Stimulated activated effector memory CD8-positive, alpha-beta T cell treated with anti-CD3 and anti-CD28 coated beads, Interleukin-12 subunit alpha, Interleukin-12 subunit beta, amount 100 ng/mL, for 72 hours (primary cell): ENCODE measurements around the gene SH2D5.

Experiments
- ATAC-seq: fragments of 150-1000 bp; cut with Tn5 transposase; 2 replicates; pipeline ENCODE4 v1.10.0; 2021
- DNase-seq, 2 donors: peaks; one replicate each; pipeline ENCODE4 v3.0.0; 2021 to 2022; ENCODE audit warnings: low spot score in 2 of 2
- H3K27ac Mint-ChIP-seq: one replicate; pipeline ENCODE4 v1.8.0; 2022; ENCODE audit warnings: mild to moderate bottlenecking, mixed read lengths
- H3K36me3 Mint-ChIP-seq: one replicate; pipeline ENCODE4 v1.8.0; 2022; ENCODE audit warnings: mild to moderate bottlenecking, mixed read lengths
- H3K4me1 Mint-ChIP-seq: one replicate; pipeline ENCODE4 v1.8.0; 2022; ENCODE audit warnings: mixed read lengths
- H3K4me3 Mint-ChIP-seq: one replicate; pipeline ENCODE4 v1.8.0; 2022; ENCODE audit warnings: mild to moderate bottlenecking, mixed read lengths
- H3K9me3 Mint-ChIP-seq: one replicate; pipeline ENCODE4 v1.8.0; 2022; ENCODE audit warnings: mixed read lengths

Gene SH2D5

DNA sequence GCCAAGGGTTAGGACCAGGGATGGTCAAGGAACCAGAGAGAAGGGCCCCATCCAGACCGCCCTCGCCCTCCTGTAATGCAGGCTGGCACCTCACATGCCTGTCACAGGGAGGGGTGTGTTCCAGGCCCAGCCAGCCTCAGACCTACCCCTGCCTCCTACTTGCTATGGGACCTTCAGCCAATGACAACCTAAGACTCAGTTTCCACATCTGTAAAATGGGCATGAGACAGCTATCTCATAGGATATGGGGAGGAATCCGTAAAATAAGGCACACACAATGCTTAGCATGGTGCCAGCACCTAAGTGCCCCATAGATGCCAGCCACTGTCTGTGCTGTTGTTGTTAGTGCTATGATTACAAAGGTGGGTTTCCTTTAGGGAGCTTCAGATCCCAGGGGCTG, 22.6 kb downstream of the SH2D5 start:
- ATAC-seq, result peak; percentile 33
- no peak for DNase-seq
- Mint-ChIP-seq H3K4me3 (no peak overlapping the region), H3K9me3 (no peaks in the 10 kb centered on the region), H3K27ac (no peak overlapping the region), H3K4me1 (no peaks in the 10 kb centered on the region), H3K36me3 (no peaks in the 10 kb centered on the region)

GRCh38 chr1:20708891-20709290, 23.6 kb downstream of the SH2D5 start:
- DNase-seq (no peak), ATAC-seq (no peak)
- no peaks in the 10 kb centered on the region for H3K4me1 Mint-ChIP-seq
- H3K27ac Mint-ChIP-seq, result no peak overlapping the region
- H3K9me3 Mint-ChIP-seq, result no peaks in the 10 kb centered on the region
- H3K4me3 Mint-ChIP-seq, result no peak overlapping the region
- no peaks in the 10 kb centered on the region for H3K36me3 Mint-ChIP-seq

- Mint-ChIP-seq H3K4me1 (no peaks in the 10 kb centered on the region), H3K9me3 (no peaks in the 10 kb centered on the region), H3K27ac (no peak overlapping the region), H3K36me3 (no peaks in the 10 kb centered on the region), H3K4me3 (no peak overlapping the region)
- DNase-seq, result no peak
- ATAC-seq, result no peak
Observed at GRCh38 chr1:20708057-20708456, 24.4 kb downstream of the SH2D5 start.

- H3K4me1 Mint-ChIP-seq, result no peaks in the 10 kb centered on the region
- DNase-seq (no peak), ATAC-seq (no peak)
- no peaks in the 10 kb centered on the region for H3K9me3 Mint-ChIP-seq
- H3K27ac Mint-ChIP-seq, result no peak overlapping the region
- no peaks in the 10 kb centered on the region for H3K36me3 Mint-ChIP-seq
- no peak overlapping the region for H3K4me3 Mint-ChIP-seq
Observed at GRCh38 chr1:20706841-20707240, 25.7 kb downstream of the SH2D5 start.

DNA sequence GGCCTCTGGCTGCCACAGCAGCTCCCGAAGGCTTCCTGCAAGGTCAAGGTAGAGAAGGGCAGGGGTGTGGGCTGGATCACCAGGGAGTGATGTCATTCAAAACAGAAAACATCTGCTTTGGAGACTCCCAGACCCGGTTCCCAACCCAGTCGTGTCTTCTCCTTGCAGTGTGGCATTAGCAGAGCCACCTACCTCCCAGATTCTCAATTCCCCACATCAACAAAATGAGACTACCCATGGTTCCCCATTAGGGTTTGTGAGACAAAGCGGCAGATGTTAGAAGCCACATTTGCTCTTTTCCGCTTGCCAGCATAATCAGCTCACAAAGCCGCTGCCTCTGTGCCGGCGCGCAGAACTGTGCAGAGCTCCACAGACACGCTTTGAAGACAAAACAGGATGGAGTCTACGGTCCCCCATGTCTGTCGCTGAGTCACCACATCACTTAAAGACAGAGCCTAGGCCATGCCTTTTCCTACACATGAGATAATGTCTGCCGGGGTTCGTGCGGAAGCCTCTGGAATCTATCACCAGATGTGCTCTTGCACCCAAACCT, 27.2 kb downstream of the SH2D5 start:
- no peaks in the 10 kb centered on the region for H3K9me3 Mint-ChIP-seq
- no peak overlapping the region for H3K4me3 Mint-ChIP-seq
- ATAC-seq (no peak), DNase-seq (no peak)
- H3K4me1 Mint-ChIP-seq, result no peaks in the 10 kb centered on the region
- no peak overlapping the region for H3K27ac Mint-ChIP-seq
- H3K36me3 Mint-ChIP-seq, result no peaks in the 10 kb centered on the region

GRCh38 chr1:20704390-20705202, 27.9 kb downstream of the SH2D5 start:
- H3K36me3 Mint-ChIP-seq, result no peaks in the 10 kb centered on the region
- no peak for DNase-seq
- no peak overlapping the region for H3K4me3 Mint-ChIP-seq
- no peak overlapping the region for H3K27ac Mint-ChIP-seq
- H3K9me3 Mint-ChIP-seq, result no peaks in the 10 kb centered on the region
- no peaks in the 10 kb centered on the region for H3K4me1 Mint-ChIP-seq
- no peak for ATAC-seq

DNA sequence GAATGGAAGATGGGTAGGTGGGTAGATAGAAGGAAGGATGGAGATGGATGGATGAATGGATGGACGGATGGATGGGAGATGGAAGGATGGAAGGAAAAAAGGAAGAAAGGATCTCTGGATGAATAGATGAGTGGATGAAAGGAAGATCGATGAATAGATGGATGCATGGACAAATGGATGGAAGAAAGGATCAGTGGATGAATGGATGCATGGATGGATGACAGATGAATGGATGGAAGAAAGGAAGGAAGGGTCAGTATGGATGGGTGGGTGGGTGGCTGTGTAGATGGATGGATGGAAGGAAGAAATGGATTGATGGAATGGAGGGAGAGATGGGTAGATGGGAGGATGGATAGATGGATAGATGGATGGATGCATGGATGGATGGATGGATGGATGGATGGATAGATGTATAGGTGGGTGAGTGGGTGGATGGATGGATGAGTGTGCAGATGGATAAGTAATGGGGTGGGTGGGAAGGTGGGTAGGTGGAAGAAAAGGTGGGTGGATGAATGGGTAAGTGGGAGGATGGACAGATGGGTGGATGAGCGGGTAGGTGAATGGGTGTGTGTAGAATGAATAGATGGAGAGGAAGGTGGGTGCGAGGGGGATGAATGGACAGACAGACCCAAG, 29.3 kb downstream of the SH2D5 start:
- no peaks in the 10 kb centered on the region for H3K36me3 Mint-ChIP-seq
- ATAC-seq (no peak), DNase-seq (no peak)
- no peaks in the 10 kb centered on the region for H3K9me3 Mint-ChIP-seq
- H3K4me1 Mint-ChIP-seq, result no peaks in the 10 kb centered on the region
- no peak overlapping the region for H3K4me3 Mint-ChIP-seq
- no peak overlapping the region for H3K27ac Mint-ChIP-seq

- DNase-seq, result no peak
- no peak overlapping the region for H3K27ac Mint-ChIP-seq
- no peaks in the 10 kb centered on the region for H3K36me3 Mint-ChIP-seq
- H3K9me3 Mint-ChIP-seq, result no peaks in the 10 kb centered on the region
- H3K4me3 Mint-ChIP-seq, result no peak overlapping the region
- H3K4me1 Mint-ChIP-seq, result no peaks in the 10 kb centered on the region
- ATAC-seq, result no peak
Observed at GRCh38 chr1:20702416-20702815, 30.1 kb downstream of the SH2D5 start.

DNA sequence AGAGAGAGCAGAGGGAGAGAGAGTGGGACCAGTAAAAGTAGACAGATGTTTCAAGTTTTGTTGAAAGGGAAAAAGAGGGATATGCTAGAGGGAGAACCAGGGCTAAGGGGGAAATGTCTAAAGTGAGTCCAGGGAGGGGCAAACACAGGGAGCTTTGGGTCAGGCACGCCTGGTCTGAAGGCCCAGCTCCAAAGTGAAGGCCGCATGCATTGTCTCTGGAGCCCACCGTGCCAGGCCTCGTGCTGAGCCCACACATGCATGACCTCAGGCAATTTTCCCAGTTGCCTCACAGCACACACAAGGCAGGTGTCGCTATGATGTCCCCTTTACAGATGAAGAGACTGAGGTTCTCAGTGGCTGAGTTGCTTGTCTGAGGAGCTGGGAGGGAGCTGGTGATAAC, 30.7 kb downstream of the SH2D5 start:
- DNase-seq (no peak), ATAC-seq (no peak)
- peaks cover 3% of the 10 kb centered on the region for H3K4me1 Mint-ChIP-seq
- H3K4me3 Mint-ChIP-seq, result no peak overlapping the region
- no peak overlapping the region for H3K27ac Mint-ChIP-seq
- no peaks in the 10 kb centered on the region for H3K9me3 Mint-ChIP-seq
- no peaks in the 10 kb centered on the region for H3K36me3 Mint-ChIP-seq

- Mint-ChIP-seq H3K36me3 (no peaks in the 10 kb centered on the region), H3K9me3 (no peaks in the 10 kb centered on the region)
- ATAC-seq, result no peak
Observed at GRCh38 chr1:20701446-20701845, 31.1 kb downstream of the SH2D5 start.

GRCh38 chr1:20700636-20701215, 31.8 kb downstream of the SH2D5 start:
- ATAC-seq (no peak), DNase-seq (no peak)
- Mint-ChIP-seq H3K4me1 (peaks cover 14% of the 10 kb centered on the region), H3K4me3 (no peak overlapping the region), H3K36me3 (no peaks in the 10 kb centered on the region), H3K27ac (no peak overlapping the region), H3K9me3 (no peaks in the 10 kb centered on the region)

More at GRCh38 chr1:20701446-20701845, 31.1 kb downstream of the SH2D5 start:
- DNase-seq, result no peak
- no peak overlapping the region for H3K27ac Mint-ChIP-seq
- no peak overlapping the region for H3K4me3 Mint-ChIP-seq
- H3K4me1 Mint-ChIP-seq, result peaks cover 7% of the 10 kb centered on the region

GRCh38 chr1:20699558-20699957, 32.9 kb downstream of the SH2D5 start:
- no peak for ATAC-seq
- no peak for DNase-seq
- no peak overlapping the region for H3K27ac Mint-ChIP-seq
- H3K4me1 Mint-ChIP-seq, result peaks cover 14% of the 10 kb centered on the region
- no peaks in the 10 kb centered on the region for H3K9me3 Mint-ChIP-seq
- no peaks in the 10 kb centered on the region for H3K36me3 Mint-ChIP-seq
- no peak overlapping the region for H3K4me3 Mint-ChIP-seq

DNA sequence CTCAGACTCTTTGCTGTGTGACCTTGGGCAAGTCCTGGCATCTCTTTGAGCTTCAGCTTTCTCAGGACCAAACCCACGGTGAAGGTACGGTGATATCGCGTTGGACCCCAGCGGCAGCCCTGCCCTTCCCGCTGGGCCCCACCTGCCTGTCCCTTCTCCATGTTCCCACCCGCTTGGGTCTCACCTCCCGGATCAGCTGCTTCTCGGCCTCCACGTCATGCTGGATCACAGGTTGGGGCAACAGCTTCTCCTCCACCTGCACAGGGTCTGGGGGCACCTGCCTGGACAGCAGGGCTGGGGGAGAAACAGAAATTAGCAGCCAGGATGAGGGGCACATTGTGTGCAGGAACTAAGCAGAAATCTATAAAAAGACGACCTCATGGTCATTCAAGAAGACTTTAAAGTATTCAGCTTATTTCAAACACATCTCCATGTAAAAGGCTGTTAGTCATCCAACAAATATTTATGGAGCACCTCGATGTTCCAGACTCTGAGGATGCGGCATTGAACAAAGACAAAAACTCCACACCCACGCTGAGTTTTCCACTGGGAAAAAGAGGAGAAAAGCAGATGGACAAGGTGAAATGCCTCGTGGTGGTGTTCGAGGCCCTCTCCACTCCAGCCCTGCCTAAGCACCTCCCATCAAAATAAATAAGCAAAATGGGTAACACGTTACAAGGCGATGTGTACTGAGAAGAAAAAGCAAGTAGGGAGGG, 34.1 kb downstream of the SH2D5 start:
- Mint-ChIP-seq H3K4me1 (peaks cover 14% of the 10 kb centered on the region), H3K4me3 (no peak overlapping the region), H3K27ac (no peak overlapping the region), H3K9me3 (no peaks in the 10 kb centered on the region), H3K36me3 (no peaks in the 10 kb centered on the region)
- no peak for ATAC-seq
- DNase-seq, result no peak

GRCh38 chr1:20697563-20697962, 34.9 kb downstream of the SH2D5 start:
- H3K4me1 Mint-ChIP-seq, result peaks cover 14% of the 10 kb centered on the region
- ATAC-seq, result no peak
- no peak overlapping the region for H3K4me3 Mint-ChIP-seq
- H3K27ac Mint-ChIP-seq, result no peak overlapping the region
- DNase-seq, result no peak
- no peaks in the 10 kb centered on the region for H3K9me3 Mint-ChIP-seq
- no peaks in the 10 kb centered on the region for H3K36me3 Mint-ChIP-seq
